ENCODE results near the gene ERICH4. TPM values are rescaled to one million over a fixed set of nuclear protein-coding genes. Genes with fewer than 3 reads are reported as not detected.

ERICH4 gene
- total RNA-seq, 4 donors from 2014 or later, result not detected

GRCh38 chr19:41410336-41411054 lies 32.5 kb upstream of the ERICH4 start:
- H3K36me3 ChIP-seq, result peaks cover 49% of the 10 kb centered on the region
- H3K27ac ChIP-seq, result no peak overlapping the region
- no peaks in the 10 kb centered on the region for H3K9me3 ChIP-seq
- DNase-seq (ENCODE audit: low spot score in 2 of 2), result no peak
- no peak overlapping the region for H3K4me3 ChIP-seq
- no peak for TF ChIP-seq EP300 (IDR thresholded peaks at IDR 0.05)
- TF ChIP-seq CTCF (IDR thresholded peaks at IDR 0.05), result no peak
- TF ChIP-seq POLR2AphosphoS5 (IDR thresholded peaks at IDR 0.05), result no peak
- no peaks in the 10 kb centered on the region for H3K27me3 ChIP-seq
- 92% methylated on average over 11 of the region's 23 CpGs for WGBS
- peaks cover 24% of the 10 kb centered on the region for H3K4me1 ChIP-seq

GRCh38 chr19:41411100-41411967 lies 31.6 kb upstream of the ERICH4 start:
- peaks cover 20% of the 10 kb centered on the region for H3K4me1 ChIP-seq
- DNase-seq (ENCODE audit: low spot score in 2 of 2), result no peak
- H3K27ac ChIP-seq, result no peak overlapping the region
- TF ChIP-seq POLR2AphosphoS5 (IDR thresholded peaks at IDR 0.05) (no peak), EP300 (IDR thresholded peaks at IDR 0.05) (no peak), CTCF (IDR thresholded peaks at IDR 0.05) (no peak), POLR2A (IDR thresholded peaks at IDR 0.05) (no peak)
- no peaks in the 10 kb centered on the region for H3K27me3 ChIP-seq
- peaks cover 54% of the 10 kb centered on the region for H3K36me3 ChIP-seq
- no peak overlapping the region for H3K4me3 ChIP-seq
- WGBS, result 87% methylated on average over 5 of the region's 9 CpGs
- no peaks in the 10 kb centered on the region for H3K9me3 ChIP-seq

GRCh38 chr19:41411968-41412265 lies 31.0 kb upstream of the ERICH4 start:
- H3K27me3 ChIP-seq, result no peaks in the 10 kb centered on the region
- peaks cover 20% of the 10 kb centered on the region for H3K4me1 ChIP-seq
- TF ChIP-seq POLR2A (IDR thresholded peaks at IDR 0.05), result no peak
- no peak for TF ChIP-seq EP300 (IDR thresholded peaks at IDR 0.05)
- no peak for TF ChIP-seq CTCF (IDR thresholded peaks at IDR 0.05)
- no peak for TF ChIP-seq POLR2AphosphoS5 (IDR thresholded peaks at IDR 0.05)
- no peak overlapping the region for H3K27ac ChIP-seq
- DNase-seq (ENCODE audit: low spot score in 2 of 2), result no peak
- peaks cover 59% of the 10 kb centered on the region for H3K36me3 ChIP-seq
- no peak overlapping the region for H3K4me3 ChIP-seq
- no peaks in the 10 kb centered on the region for H3K9me3 ChIP-seq
- WGBS, result 42% methylated on average over 5 of the region's 11 CpGs

GRCh38 chr19:41412953-41413352 lies 30.0 kb upstream of the ERICH4 start:
- no peak overlapping the region for H3K4me3 ChIP-seq
- H3K4me1 ChIP-seq, result peaks cover 17% of the 10 kb centered on the region
- no peaks in the 10 kb centered on the region for H3K27me3 ChIP-seq
- WGBS, result 95% methylated on average over 5 of the region's 5 CpGs
- DNase-seq (ENCODE audit: low spot score in 2 of 2), result no peak
- H3K27ac ChIP-seq, result no peak overlapping the region
- H3K36me3 ChIP-seq, result peaks cover 68% of the 10 kb centered on the region
- no peaks in the 10 kb centered on the region for H3K9me3 ChIP-seq
- TF ChIP-seq CTCF (IDR thresholded peaks at IDR 0.05) (no peak), POLR2A (IDR thresholded peaks at IDR 0.05) (no peak), POLR2AphosphoS5 (IDR thresholded peaks at IDR 0.05) (no peak), EP300 (IDR thresholded peaks at IDR 0.05) (no peak)

- H3K9me3 ChIP-seq, result no peaks in the 10 kb centered on the region
- DNase-seq (ENCODE audit: low spot score in 2 of 2), result no peak
- no peak overlapping the region for H3K27ac ChIP-seq
- H3K36me3 ChIP-seq, result peaks cover 78% of the 10 kb centered on the region
- H3K4me3 ChIP-seq, result no peak overlapping the region
- WGBS, result 100% methylated on average over 7 of the region's 10 CpGs
- H3K4me1 ChIP-seq, result peaks cover 16% of the 10 kb centered on the region
- TF ChIP-seq POLR2A (IDR thresholded peaks at IDR 0.05) (no peak), POLR2AphosphoS5 (IDR thresholded peaks at IDR 0.05) (no peak), EP300 (IDR thresholded peaks at IDR 0.05) (no peak)
- no peaks in the 10 kb centered on the region for H3K27me3 ChIP-seq
These were observed 29.0 kb upstream of the ERICH4 start for GRCh38 chr19:41413947-41414346.

All from suprapubic skin (tissue), 4 donors.